ENCODE measurements around the gene PPP5C. TPM values are rescaled to one million over a fixed set of nuclear protein-coding genes. Genes with fewer than 3 reads are reported as not detected.
"Not testable (repeated sequence)": the region's sequence is repeated elsewhere in the genome, so short reads cannot be mapped to it uniquely, and the experiment has no call there.

PPP5C gene
- polyA plus RNA-seq, 3 donors = 101 to 122 (median 118) TPM

- no peak for DNase-seq
Observed at GRCh38 chr19:46321653-46322052, 25.2 kb upstream of the PPP5C start.

- not testable (repeated sequence) for DNase-seq
Observed at GRCh38 chr19:46323227-46323626, 23.7 kb upstream of the PPP5C start.

GRCh38 chr19:46324277-46324676, 22.6 kb upstream of the PPP5C start:
- DNase-seq = no peak

- DNase-seq = no peak
Observed at GRCh38 chr19:46326608-46327007, 20.3 kb upstream of the PPP5C start.

- DNase-seq = no peak
Observed at GRCh38 chr19:46328079-46328478, 18.8 kb upstream of the PPP5C start.

- no peak for DNase-seq
Observed at GRCh38 chr19:46330319-46330918, 16.5 kb upstream of the PPP5C start.

- no peak for DNase-seq
Observed at GRCh38 chr19:46337487-46337886, 9.4 kb upstream of the PPP5C start.

GRCh38 chr19:46339446-46339845, 7.4 kb upstream of the PPP5C start:
- no peak for DNase-seq

GRCh38 chr19:46340051-46340659, 6.7 kb upstream of the PPP5C start:
- DNase-seq = no peak

GRCh38 chr19:46341937-46342336, 5.0 kb upstream of the PPP5C start:
- no peak for DNase-seq

GRCh38 chr19:46344363-46344762, 2.5 kb upstream of the PPP5C start:
- DNase-seq = no peak

- DNase-seq = no peak
Observed at GRCh38 chr19:46345157-46345556, 1.7 kb upstream of the PPP5C start.

- DNase-seq = no peak
Observed at GRCh38 chr19:46347572-46347883, 641 bp downstream of the PPP5C start.

- DNase-seq = no peak
Observed at GRCh38 chr19:46347985-46348384, 1.1 kb downstream of the PPP5C start.

- DNase-seq = no peak
Observed at GRCh38 chr19:46349311-46349993, 2.6 kb downstream of the PPP5C start.

GRCh38 chr19:46350029-46350757, 3.3 kb downstream of the PPP5C start:
- no peak for DNase-seq

- no peak for DNase-seq
Observed at GRCh38 chr19:46350758-46351159, 3.9 kb downstream of the PPP5C start.

GRCh38 chr19:46351241-46352041, 4.6 kb downstream of the PPP5C start:
- DNase-seq = no peak

GRCh38 chr19:46353730-46354528, 7.0 kb downstream of the PPP5C start:
- DNase-seq = no peak

GRCh38 chr19:46355234-46356148, 8.6 kb downstream of the PPP5C start:
- no peak for DNase-seq
